ENCODE measurements around the gene ACSL1. TPM values are rescaled to one million over a fixed set of nuclear protein-coding genes. Genes with fewer than 3 reads are reported as not detected.
A peak's percentile ranks its signal among the peaks of the same experiment; 100 is the strongest.

ACSL1 gene
- total and polyA plus RNA-seq, 9 of the 15 experiments (the other 6 are each of a cell fraction or from before 2014, with no cell fraction given) = 6.7 to 24.1 (median 15.0) TPM

DNA sequence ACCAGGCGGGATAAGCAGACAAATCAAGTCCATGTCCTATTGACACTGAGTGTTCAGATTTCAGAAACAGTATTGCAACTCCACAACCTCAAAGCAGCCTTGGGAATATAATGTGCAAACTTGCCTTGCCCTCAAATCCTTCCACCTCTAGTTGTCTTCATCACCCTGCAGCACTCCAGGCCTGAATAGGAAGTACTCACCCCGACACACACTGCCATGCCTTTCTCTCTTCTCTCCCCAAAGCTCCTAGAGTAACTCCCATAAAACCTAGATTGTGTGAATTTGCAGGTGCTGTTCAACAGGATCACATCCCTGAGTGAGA, 19.6 kb downstream of the ACSL1 start:
- ChIA-PET CTCF (ENCODE audit: low intra/inter-chr PET ratio) (no interaction called here), POLR2A (interaction anchor here (1.1 kb wide), 1 partner anchor 10 kb away, joined by 4 read pairs; no protein-coding TSS in a partner anchor)
- Histone ChIP-seq H3K9me3 (replicated peaks; ENCODE audit: control insufficient read depth, insufficient read depth, low read depth, low read length) (no peaks in the 10 kb centered on the region), H3K36me3 (ENCODE audit: control insufficient read depth, insufficient read depth, low read length) (no peaks in the 10 kb centered on the region), H3K27ac (ENCODE audit: extremely low read depth, low read depth, low read length) (no peak overlapping the region), H3K27me3 (ENCODE audit: control insufficient read depth in 2 of 2, insufficient read depth in 2 of 2, low read length in 2 of 2) (no peaks in the 10 kb centered on the region), H3K4me3 (no peak overlapping the region), H4K20me1 (replicated peaks; ENCODE audit: control insufficient read depth, insufficient read depth, low read length) (no peaks in the 10 kb centered on the region; the same call in 1 of the 2 replicates), H2AFZ (ENCODE audit: low read depth, low read length) (no peak overlapping the region), H3K4me2 (ENCODE audit: insufficient read depth, low read length) (no peak overlapping the region), H3K9ac (ENCODE audit: insufficient read depth in 1 of 2, low read depth in 2 of 2, low read length in 2 of 2) (no peak overlapping the region), H3K4me1 (replicated peaks in 1 of 2; ENCODE audit: control insufficient read depth in 2 of 2, insufficient read depth in 2 of 2, low read length in 2 of 2) (peaks cover 4 to 20% of the 10 kb centered on the region in 2 experiments; a peak in 3 of 5 replicates), H3K79me2 (ENCODE audit: control insufficient read depth, insufficient read depth, low read length) (no peaks in the 10 kb centered on the region), H3K9me1 (ENCODE audit: control insufficient read depth, insufficient read depth, low read length) (no peaks in the 10 kb centered on the region)
- FAIRE-seq (no peak), DNase-seq (ENCODE audit: extremely low read depth in 1 of 4, low spot score in 3 of 4) (no peak), ATAC-seq (no peak; the same call in 2 of the 3 replicates)
- 0 out of 4 replicates have a peak, but pooled peaks of 1 of the 2 experiments have one; percentile 18 for TF ChIP-seq RCOR1 (IDR thresholded peaks at IDR 0.05; ENCODE audit: borderline replicate concordance in 1 of 2, low read depth in 2 of 2, low read length in 2 of 2)
- no peak for TF ChIP-seq ZKSCAN1 (IDR thresholded peaks at IDR 0.05; ENCODE audit: low read depth, low read length)
- no peak for TF ChIP-seq TRIM28 (IDR thresholded peaks at IDR 0.05)
- no TSS peak for BruUV-seq (replicated peaks)
- intact Hi-C loops (cut with micrococcal nuclease) = no loop called here
- in situ Hi-C loops (cut with MboI) = no loop called here
- 100% methylated on average over 2 of the region's 2 CpGs for WGBS (ENCODE audit: insufficient coverage, low coverage, missing lambda C conversion rate)

DNA sequence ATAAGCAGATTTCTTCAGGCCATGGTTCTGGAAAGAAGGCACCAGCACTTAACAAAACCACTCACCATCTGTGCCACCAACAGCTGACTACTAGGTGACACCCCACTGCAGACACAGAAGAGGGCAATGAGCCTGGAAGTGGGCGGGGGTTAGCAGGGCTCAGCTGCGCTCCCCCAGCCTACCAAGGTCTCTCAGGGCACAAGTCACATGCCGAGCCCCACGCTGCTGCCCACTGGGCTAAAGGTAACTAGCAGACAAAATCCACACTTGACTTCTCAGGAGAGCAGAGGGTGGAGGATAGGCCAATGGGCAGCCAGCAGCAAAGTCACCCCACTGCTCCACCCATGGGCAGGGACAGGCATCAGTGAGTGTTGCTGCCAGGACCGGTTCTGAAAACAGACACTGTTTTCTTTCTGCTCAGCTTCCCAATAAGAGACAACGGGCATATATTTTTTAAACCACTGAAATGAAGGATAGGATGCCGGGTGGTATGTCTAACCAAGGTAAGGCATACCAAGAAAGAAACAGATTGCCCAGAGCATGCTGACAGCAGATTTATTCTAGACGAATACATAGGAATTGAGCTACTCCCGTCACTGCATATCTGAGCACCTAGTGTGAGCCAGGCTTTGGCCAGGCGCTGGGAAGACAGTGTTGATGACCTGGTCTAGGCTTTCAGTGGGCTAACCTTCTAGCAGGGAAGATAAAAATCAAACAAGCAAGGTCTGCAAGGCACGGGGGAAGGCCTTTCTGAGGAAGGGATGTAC, 20.1 kb downstream of the ACSL1 start:
- H3K4me2 ChIP-seq (ENCODE audit: insufficient read depth, low read length) = no peak overlapping the region
- no peaks in the 10 kb centered on the region; the same call in 1 of the 2 replicates for H4K20me1 ChIP-seq (replicated peaks; ENCODE audit: control insufficient read depth, insufficient read depth, low read length)
- H3K27me3 ChIP-seq (ENCODE audit: control insufficient read depth in 2 of 2, insufficient read depth in 2 of 2, low read length in 2 of 2) = no peaks in the 10 kb centered on the region
- H3K4me1 ChIP-seq (replicated peaks in 1 of 2; ENCODE audit: control insufficient read depth in 2 of 2, insufficient read depth in 2 of 2, low read length in 2 of 2) = peaks cover 4 to 20% of the 10 kb centered on the region in 2 experiments; a peak in 3 of 5 replicates
- H3K9ac ChIP-seq (ENCODE audit: insufficient read depth in 1 of 2, low read depth in 2 of 2, low read length in 2 of 2) = peak overlapping the region in 1 of 2 experiments; percentile 55; a peak in 1 of 4 replicates
- H3K79me2 ChIP-seq (ENCODE audit: control insufficient read depth, insufficient read depth, low read length) = no peaks in the 10 kb centered on the region
- H3K4me3 ChIP-seq = no peak overlapping the region
- no peak overlapping the region for H3K27ac ChIP-seq (ENCODE audit: extremely low read depth, low read depth, low read length)
- DNase-seq (ENCODE audit: extremely low read depth in 1 of 4, low spot score in 3 of 4) = no peak
- FAIRE-seq = no peak
- POLR2A ChIA-PET = no interaction called here
- intact Hi-C loops (cut with micrococcal nuclease) = no loop called here
- in situ Hi-C loops (cut with MboI) = no loop called here
- no peaks in the 10 kb centered on the region for H3K9me1 ChIP-seq (ENCODE audit: control insufficient read depth, insufficient read depth, low read length)
- no TSS peak for BruUV-seq (replicated peaks)
- CTCF ChIA-PET (ENCODE audit: low intra/inter-chr PET ratio) = no interaction called here
- no peak overlapping the region for H2AFZ ChIP-seq (ENCODE audit: low read depth, low read length)
- H3K36me3 ChIP-seq (ENCODE audit: control insufficient read depth, insufficient read depth, low read length) = no peaks in the 10 kb centered on the region
- WGBS (ENCODE audit: insufficient coverage, low coverage, missing lambda C conversion rate) = 53% methylated on average over 11 of the region's 11 CpGs
- H3K9me3 ChIP-seq (replicated peaks; ENCODE audit: control insufficient read depth, insufficient read depth, low read depth, low read length) = no peaks in the 10 kb centered on the region
- peak; percentile 40; the same call in 2 of the 3 replicates for ATAC-seq
- no peak for TF ChIP-seq KAT7 (CRISPR knock-in tag; IDR thresholded peaks at IDR 0.05; ENCODE audit: borderline replicate concordance)
- TF ChIP-seq, protein P1, sequence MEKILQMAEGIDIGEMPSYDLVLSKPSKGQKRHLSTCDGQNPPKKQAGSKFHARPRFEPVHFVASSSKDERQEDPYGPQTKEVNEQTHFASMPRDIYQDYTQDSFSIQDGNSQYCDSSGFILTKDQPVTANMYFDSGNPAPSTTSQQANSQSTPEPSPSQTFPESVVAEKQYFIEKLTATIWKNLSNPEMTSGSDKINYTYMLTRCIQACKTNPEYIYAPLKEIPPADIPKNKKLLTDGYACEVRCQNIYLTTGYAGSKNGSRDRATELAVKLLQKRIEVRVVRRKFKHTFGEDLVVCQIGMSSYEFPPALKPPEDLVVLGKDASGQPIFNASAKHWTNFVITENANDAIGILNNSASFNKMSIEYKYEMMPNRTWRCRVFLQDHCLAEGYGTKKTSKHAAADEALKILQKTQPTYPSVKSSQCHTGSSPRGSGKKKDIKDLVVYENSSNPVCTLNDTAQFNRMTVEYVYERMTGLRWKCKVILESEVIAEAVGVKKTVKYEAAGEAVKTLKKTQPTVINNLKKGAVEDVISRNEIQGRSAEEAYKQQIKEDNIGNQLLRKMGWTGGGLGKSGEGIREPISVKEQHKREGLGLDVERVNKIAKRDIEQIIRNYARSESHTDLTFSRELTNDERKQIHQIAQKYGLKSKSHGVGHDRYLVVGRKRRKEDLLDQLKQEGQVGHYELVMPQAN (IDR thresholded peaks at IDR 0.05; ENCODE audit: borderline replicate concordance) = no peak
- no peak for TF ChIP-seq PKNOX1 (IDR thresholded peaks at IDR 0.05)
- TF ChIP-seq, protein P2, sequence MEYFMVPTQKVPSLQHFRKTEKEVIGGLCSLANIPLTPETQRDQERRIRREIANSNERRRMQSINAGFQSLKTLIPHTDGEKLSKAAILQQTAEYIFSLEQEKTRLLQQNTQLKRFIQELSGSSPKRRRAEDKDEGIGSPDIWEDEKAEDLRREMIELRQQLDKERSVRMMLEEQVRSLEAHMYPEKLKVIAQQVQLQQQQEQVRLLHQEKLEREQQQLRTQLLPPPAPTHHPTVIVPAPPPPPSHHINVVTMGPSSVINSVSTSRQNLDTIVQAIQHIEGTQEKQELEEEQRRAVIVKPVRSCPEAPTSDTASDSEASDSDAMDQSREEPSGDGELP (CRISPR knock-in tag; IDR thresholded peaks at IDR 0.05; ENCODE audit: borderline replicate concordance) = peak; percentile 25; the same call in 1 of the 2 replicates
- TF ChIP-seq FOXJ2 (tag; IDR thresholded peaks at IDR 0.05) = no peak
- TF ChIP-seq HIVEP1 (CRISPR knock-in tag; IDR thresholded peaks at IDR 0.05) = no peak

Data from K562 (cell line).